ENCODE measurements around the gene STX16.
"Not testable (repeated sequence)": the region's sequence is repeated elsewhere in the genome, so short reads cannot be mapped to it uniquely, and the experiment has no call there.

STX16 gene

DNA sequence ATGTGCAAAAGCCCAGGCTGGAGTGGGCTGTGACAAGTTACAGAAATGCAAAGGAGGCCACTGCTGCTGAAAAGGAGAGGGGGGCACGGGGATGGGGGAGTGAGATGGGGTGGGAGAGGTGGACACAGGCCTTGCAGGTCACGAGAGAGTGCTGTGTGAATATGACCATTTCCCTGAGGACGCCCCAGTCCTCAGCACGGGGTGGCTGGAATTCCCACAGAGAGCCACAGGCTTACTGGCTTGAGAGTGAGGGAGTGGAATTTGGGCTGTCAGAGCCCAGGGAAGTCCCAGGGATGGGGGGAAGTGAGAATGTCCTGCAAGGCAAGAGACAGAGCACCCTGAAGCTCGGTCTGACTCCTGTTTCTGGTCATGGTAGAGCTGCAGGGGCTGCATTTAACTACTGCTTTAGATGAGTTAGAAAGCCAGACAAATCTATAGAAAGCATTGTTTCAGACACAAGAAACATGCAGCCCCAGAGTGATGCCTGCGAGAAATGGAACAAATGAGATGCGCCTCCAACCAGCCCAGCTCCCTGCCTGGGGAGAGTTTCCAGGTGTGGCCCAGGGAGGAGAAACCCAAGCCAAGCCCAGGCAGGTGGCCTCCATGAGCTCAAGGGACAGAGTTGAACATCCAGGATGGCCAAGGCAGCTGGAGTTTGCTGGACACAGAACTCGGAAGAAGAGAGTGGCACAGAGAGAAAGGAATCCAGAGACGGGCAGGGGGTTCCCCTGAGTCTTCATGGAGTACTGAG lies 72.0 kb downstream of the STX16 start:
- DNase-seq (ENCODE audit: low read depth) = no peak

DNA sequence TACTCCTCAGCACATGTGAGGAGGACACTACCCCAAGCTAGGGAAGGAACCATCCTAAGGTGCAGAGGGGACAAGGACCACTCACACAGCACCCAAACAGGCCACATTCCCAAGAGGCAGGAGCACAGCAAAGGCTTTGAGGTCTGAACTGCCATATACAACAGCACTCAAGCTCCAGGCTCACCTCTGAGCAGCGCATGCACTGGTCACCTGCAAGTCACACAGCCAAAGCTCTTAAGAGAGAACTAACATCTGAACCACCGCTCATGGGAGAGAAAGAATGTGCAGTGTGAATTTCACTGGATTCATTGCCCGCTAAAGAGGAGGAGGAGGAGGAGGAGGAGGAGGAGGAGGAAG lies 72.5 kb downstream of the STX16 start:
- no peak for DNase-seq (ENCODE audit: low read depth)

DNA sequence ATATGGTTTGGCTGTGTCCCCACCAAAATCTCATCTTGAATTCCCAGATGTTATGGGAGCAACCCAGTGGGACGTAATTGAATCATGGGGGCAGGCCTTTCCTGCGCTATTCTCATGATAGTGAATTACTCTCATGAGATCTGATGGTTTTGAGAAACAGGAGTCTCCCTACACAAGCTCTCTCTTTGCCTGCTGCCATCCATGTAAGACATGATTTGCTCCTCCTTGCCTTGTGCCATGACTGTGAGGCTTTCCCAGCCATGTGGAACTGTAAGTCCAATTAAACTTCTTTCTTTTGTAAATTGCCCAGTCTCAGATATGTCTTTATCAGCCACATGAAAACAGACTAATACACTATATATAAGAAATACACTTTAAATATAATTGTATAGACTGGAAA lies 75.1 kb downstream of the STX16 start:
- DNase-seq (ENCODE audit: low read depth) = not testable (repeated sequence)

All from non-pigmented ciliary epithelial cell (primary cell).